ENCODE results near the gene KPNB1. TPM values are rescaled to one million over a fixed set of nuclear protein-coding genes. Genes with fewer than 3 reads are reported as not detected.

KPNB1 gene
- total RNA-seq, 1 experiment from 2014 or later, result 742 TPM

- Histone ChIP-seq H2BK12ac (ENCODE audit: insufficient read length, low read depth, low read length) (no peak overlapping the region), H3T11ph (ENCODE audit: low read length) (no peak overlapping the region), H3K79me2 (ENCODE audit: insufficient read depth, low read length) (no peaks in the 10 kb centered on the region), H2BK5ac (ENCODE audit: insufficient read length, low read length) (no peak overlapping the region), H3K4me1 (ENCODE audit: insufficient read depth, low read length) (no peaks in the 10 kb centered on the region), H2AK5ac (ENCODE audit: insufficient read length, low read length) (no peak overlapping the region), H4K91ac (ENCODE audit: insufficient read length, low read depth, low read length) (no peak overlapping the region), H3K14ac (ENCODE audit: insufficient read depth, low read length) (no peak overlapping the region), H2BK15ac (ENCODE audit: low read depth, low read length) (no peak overlapping the region), H4K5ac (ENCODE audit: insufficient read length, low read depth, low read length) (no peak overlapping the region), H4K8ac (replicated peaks; ENCODE audit: insufficient read length, low read depth, low read length) (no peak overlapping the region), H3K18ac (ENCODE audit: insufficient read length, low read depth, low read length) (no peak overlapping the region), H3K9me3 (ENCODE audit: control insufficient read depth, low read depth, low read length) (no peaks in the 10 kb centered on the region), H4K20me1 (ENCODE audit: control insufficient read depth, insufficient read depth, insufficient read length) (no peaks in the 10 kb centered on the region), H3K56ac (ENCODE audit: insufficient read length, low read depth, low read length) (no peak overlapping the region), H3K4me2 (ENCODE audit: insufficient read depth, insufficient read length, low read length) (no peak overlapping the region), H3K4ac (ENCODE audit: low read depth, low read length) (no peak overlapping the region), H2BK120ac (ENCODE audit: low read depth, low read length, poor library complexity, severe bottlenecking) (no peak overlapping the region), H3K79me1 (ENCODE audit: insufficient read depth, low read depth, low read length, poor library complexity, severe bottlenecking) (no peaks in the 10 kb centered on the region), H2AFZ (ENCODE audit: low read length) (no peak overlapping the region), H3K27ac (ENCODE audit: insufficient read length, low read depth, low read length) (no peak overlapping the region), H3K9ac (ENCODE audit: extremely low read depth, insufficient read length, low read length) (no peak overlapping the region), H3K23me2 (ENCODE audit: insufficient read length, low read depth, low read length, poor library complexity, severe bottlenecking) (no peaks in the 10 kb centered on the region), H2BK20ac (ENCODE audit: low read depth, low read length, poor library complexity, severe bottlenecking) (no peak overlapping the region), H3K23ac (ENCODE audit: insufficient read length, low read depth, low read length) (no peak overlapping the region), H3K27me3 (ENCODE audit: insufficient read depth, low read length) (no peaks in the 10 kb centered on the region)
- H3K4me3 Mint-ChIP-seq, result no peak overlapping the region
- TF ChIP-seq CTCF (conservative IDR thresholded peaks at IDR 0.05), result no peak
- no CpG with 5 or more reads among the region's 3 CpGs for WGBS (ENCODE audit: extremely low coverage, insufficient read length, low lambda C conversion rate)
- no peaks in the 10 kb centered on the region for H3K9me3 Mint-ChIP-seq
- H3K36me3 Mint-ChIP-seq (ENCODE audit: insufficient read depth in 1 of 3, low read depth in 3 of 3), result peaks cover 4 to 18% (median 7%) of the 10 kb centered on the region in 3 experiments; a peak in 3 of 7 replicates
- H3K27ac Mint-ChIP-seq, result no peak overlapping the region
- peaks cover 16% of the 10 kb centered on the region for H3K27me3 Mint-ChIP-seq (ENCODE audit: low read depth)
- no peak for DNase-seq
- peaks cover 9 to 31% of the 10 kb centered on the region in 2 experiments for H3K4me1 Mint-ChIP-seq
Measured at GRCh38 chr17:47709594-47709993, 59.9 kb downstream of the KPNB1 start.
